Measurements from ENCODE around the gene PLXNC1.

DNA sequence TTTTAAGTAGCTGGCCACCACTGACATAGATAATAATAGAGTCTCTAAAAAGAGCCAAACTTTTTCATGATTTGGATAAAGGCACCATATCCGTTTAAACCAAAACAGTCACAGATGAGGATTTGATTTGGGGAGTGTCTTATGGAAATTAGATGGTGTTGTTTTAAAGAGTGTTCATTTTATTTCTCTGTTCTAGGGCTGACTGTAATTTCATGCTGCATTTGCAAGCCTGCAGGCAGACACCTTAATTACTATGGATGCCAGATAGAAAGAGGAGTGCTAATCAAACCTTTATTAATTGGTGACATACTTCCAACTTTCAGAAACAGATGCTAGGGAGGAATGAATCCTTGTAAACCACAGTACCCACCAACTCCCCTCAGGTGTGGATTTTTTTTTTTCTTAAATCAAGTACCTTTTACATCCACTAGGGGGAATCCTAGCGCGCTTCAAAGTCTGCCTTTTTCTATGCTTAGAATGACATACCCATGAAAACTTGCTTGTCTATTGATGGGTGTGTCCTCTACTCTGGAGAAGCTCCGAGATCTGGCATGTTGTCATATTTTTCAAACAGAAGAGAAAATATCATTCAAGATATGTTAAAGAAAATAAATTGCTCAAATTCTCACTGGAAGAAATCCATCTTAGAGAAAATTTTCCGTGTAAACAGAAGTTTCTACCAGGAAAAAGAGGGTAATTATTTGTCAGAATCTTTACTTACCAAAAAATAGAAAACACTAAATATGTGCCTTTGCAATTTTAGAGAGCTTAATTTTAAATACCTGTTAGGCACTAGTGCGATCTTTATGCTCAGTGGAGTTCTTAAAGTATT, 14.2 kb upstream of the PLXNC1 start:
- TF ChIP-seq, protein P1, sequence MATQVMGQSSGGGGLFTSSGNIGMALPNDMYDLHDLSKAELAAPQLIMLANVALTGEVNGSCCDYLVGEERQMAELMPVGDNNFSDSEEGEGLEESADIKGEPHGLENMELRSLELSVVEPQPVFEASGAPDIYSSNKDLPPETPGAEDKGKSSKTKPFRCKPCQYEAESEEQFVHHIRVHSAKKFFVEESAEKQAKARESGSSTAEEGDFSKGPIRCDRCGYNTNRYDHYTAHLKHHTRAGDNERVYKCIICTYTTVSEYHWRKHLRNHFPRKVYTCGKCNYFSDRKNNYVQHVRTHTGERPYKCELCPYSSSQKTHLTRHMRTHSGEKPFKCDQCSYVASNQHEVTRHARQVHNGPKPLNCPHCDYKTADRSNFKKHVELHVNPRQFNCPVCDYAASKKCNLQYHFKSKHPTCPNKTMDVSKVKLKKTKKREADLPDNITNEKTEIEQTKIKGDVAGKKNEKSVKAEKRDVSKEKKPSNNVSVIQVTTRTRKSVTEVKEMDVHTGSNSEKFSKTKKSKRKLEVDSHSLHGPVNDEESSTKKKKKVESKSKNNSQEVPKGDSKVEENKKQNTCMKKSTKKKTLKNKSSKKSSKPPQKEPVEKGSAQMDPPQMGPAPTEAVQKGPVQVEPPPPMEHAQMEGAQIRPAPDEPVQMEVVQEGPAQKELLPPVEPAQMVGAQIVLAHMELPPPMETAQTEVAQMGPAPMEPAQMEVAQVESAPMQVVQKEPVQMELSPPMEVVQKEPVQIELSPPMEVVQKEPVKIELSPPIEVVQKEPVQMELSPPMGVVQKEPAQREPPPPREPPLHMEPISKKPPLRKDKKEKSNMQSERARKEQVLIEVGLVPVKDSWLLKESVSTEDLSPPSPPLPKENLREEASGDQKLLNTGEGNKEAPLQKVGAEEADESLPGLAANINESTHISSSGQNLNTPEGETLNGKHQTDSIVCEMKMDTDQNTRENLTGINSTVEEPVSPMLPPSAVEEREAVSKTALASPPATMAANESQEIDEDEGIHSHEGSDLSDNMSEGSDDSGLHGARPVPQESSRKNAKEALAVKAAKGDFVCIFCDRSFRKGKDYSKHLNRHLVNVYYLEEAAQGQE (tag by site-specific recombination; IDR thresholded peaks at IDR 0.05): no peak
- no peak for TF ChIP-seq CTCF (tag by site-specific recombination; IDR thresholded peaks at IDR 0.05)
- TF ChIP-seq ZBTB49 (tag by site-specific recombination; IDR thresholded peaks at IDR 0.05; ENCODE audit: low read depth): no peak

Data from HEK293 (cell line).